LoVo (cell line): Measurements from ENCODE around the gene KCNE5.
"Not testable (repeated sequence)": the region's sequence is repeated elsewhere in the genome, so short reads cannot be mapped to it uniquely, and the experiment has no call there.

ENCODE experiments used
- DNase-seq: peaks from one replicate; pipeline ENCODE4 v3.0.0-alpha.2; 2016; ENCODE audit warnings: low spot score

KCNE5 gene

GRCh38 chrX:109624641-109625616 lies at the start of gene KCNE5:
TSS of gene KCNE5 (minus strand) at chrX:109625172. CDS start at chrX:109625020, 152 bp downstream.
- DNase-seq = no peak

- no peak for DNase-seq
Observed at GRCh38 chrX:109672239-109672638, 47.3 kb upstream of the KCNE5 start.

- not testable (repeated sequence) for DNase-seq
Observed at GRCh38 chrX:109671170-109671569, 46.2 kb upstream of the KCNE5 start.

- no peak for DNase-seq
Observed at GRCh38 chrX:109667986-109668385, 43.0 kb upstream of the KCNE5 start.

- DNase-seq = no peak
Observed at GRCh38 chrX:109660435-109661143, 35.6 kb upstream of the KCNE5 start.

- no peak for DNase-seq
Observed at GRCh38 chrX:109658391-109658790, 33.4 kb upstream of the KCNE5 start.

GRCh38 chrX:109657364-109657763 lies 32.4 kb upstream of the KCNE5 start:
- DNase-seq = not testable (repeated sequence)

- DNase-seq = no peak
Observed at GRCh38 chrX:109656774-109657173, 31.8 kb upstream of the KCNE5 start.

- DNase-seq = no peak
Observed at GRCh38 chrX:109655502-109656201, 30.7 kb upstream of the KCNE5 start.

- DNase-seq = no peak
Observed at GRCh38 chrX:109654516-109655109, 29.6 kb upstream of the KCNE5 start.

- not testable (repeated sequence) for DNase-seq
Observed at GRCh38 chrX:109644671-109645070, 19.7 kb upstream of the KCNE5 start.

- no peak for DNase-seq
Observed at GRCh38 chrX:109643687-109644086, 18.7 kb upstream of the KCNE5 start.

- no peak for DNase-seq
Observed at GRCh38 chrX:109638158-109638557, 13.2 kb upstream of the KCNE5 start.

GRCh38 chrX:109637477-109637876 lies 12.5 kb upstream of the KCNE5 start:
- not testable (repeated sequence) for DNase-seq

GRCh38 chrX:109635146-109635545 lies 10.2 kb upstream of the KCNE5 start:
- no peak for DNase-seq

- DNase-seq = no peak
Observed at GRCh38 chrX:109632906-109633504, 8.0 kb upstream of the KCNE5 start.

- DNase-seq = no peak
Observed at GRCh38 chrX:109629310-109629709, 4.3 kb upstream of the KCNE5 start.

- DNase-seq = no peak
Observed at GRCh38 chrX:109626637-109627036, 1.7 kb upstream of the KCNE5 start.

- DNase-seq = no peak
Observed at GRCh38 chrX:109623997-109624396, 975 bp downstream of the KCNE5 start.

- no peak for DNase-seq
Observed at GRCh38 chrX:109622270-109622669, 2.7 kb downstream of the KCNE5 start.

- DNase-seq = no peak
Observed at GRCh38 chrX:109619771-109620170, 5.2 kb downstream of the KCNE5 start.

GRCh38 chrX:109614951-109615350 lies 10.0 kb downstream of the KCNE5 start:
- no peak for DNase-seq
